K562 (cell line): Measurements from ENCODE around the gene ACSL5. TPM values are rescaled to one million over a fixed set of nuclear protein-coding genes. Genes with fewer than 3 reads are reported as not detected.
A peak's percentile ranks its signal among the peaks of the same experiment; 100 is the strongest.

Experiments
- ATAC-seq: fragments of 200-7000 bp; cut with Tn5 transposase; 3 replicates; pipeline ENCODE4 v1.9.1; 2020; ENCODE audit warnings: moderate library complexity
- BruUV-seq: library from RNA; stranded (reverse); fragments of 400-500 nt; replicated peaks from 2 replicates; lab custom pipeline; 2021; lab: Mats Ljungman, UMichigan
- CTCF ChIA-PET: fragments of 300-600 bp; formaldehyde crosslinking; extraction: SDS; loops from one replicate; lab custom pipeline; 2021; ENCODE audit warnings: low intra/inter-chr PET ratio; lab: Yijun Ruan, JAX
- POLR2A ChIA-PET: fragments of 300-600, 350-650 bp; sonication (Branson Sonifier 250); formaldehyde crosslinking; extraction: SDS; loops from one replicate; lab custom pipeline; 2021; ENCODE audit warnings: antibody characterized with exemption, inconsistent platforms; lab: Yijun Ruan, JAX
- DNase-seq, 4 experiments: peaks; one replicate each; pipeline versions ENCODE4 v3.0.0 to v3.0.0-alpha.2; 2011 to 2018; ENCODE audit warnings: low spot score in 3 of 4, mixed read lengths in 3 of 4; ENCODE audit errors: extremely low read depth in 1 of 4
- FAIRE-seq: peaks from 2 replicates; lab custom pipeline; 2011; peaks lifted over from hg19 to GRCh38; lab: Jason Lieb, UNC
- H2AFZ ChIP-seq: 2 replicates; pipeline ENCODE4 v1.6.0; 2011; ENCODE audit warnings: low read depth, low read length, control low read depth, inconsistent platforms
- H3K27ac ChIP-seq: fragments of 200-600 bp; 3 replicates; pipeline ENCODE4 v1.8.0; 2011; ENCODE audit warnings: low read depth, mild to moderate bottlenecking, control low read depth, inconsistent platforms, low read length, moderate library complexity, mixed read lengths; ENCODE audit errors: extremely low read depth
- H3K27me3 ChIP-seq, 2 experiments: fragments of 300-600 bp in 1 of 2; 2 replicates in 1 of 2; 3 replicates in 1 of 2; pipeline versions ENCODE4 v1.6.0 to v1.8.0; 2011; ENCODE audit warnings: inconsistent platforms in 2 of 2, low read length in 2 of 2, mild to moderate bottlenecking in 1 of 2, mixed read lengths in 1 of 2, moderate library complexity in 1 of 2; ENCODE audit not compliant: control insufficient read depth in 2 of 2, insufficient read depth in 2 of 2
- H3K36me3 ChIP-seq: fragments of 300-600 bp; 3 replicates; pipeline ENCODE4 v1.8.0; 2011; ENCODE audit warnings: mild to moderate bottlenecking, low read length, inconsistent platforms; ENCODE audit not compliant: control insufficient read depth, insufficient read depth
- H3K4me1 ChIP-seq, 2 experiments: fragments of 200-600 bp in 1 of 2; replicated peaks in 1 of 2; 2 replicates in 1 of 2; 3 replicates in 1 of 2; pipeline versions ENCODE4 v1.5.1 to v1.8.0; 2011; ENCODE audit warnings: inconsistent platforms in 2 of 2, low read length in 2 of 2, mild to moderate bottlenecking in 1 of 2, mixed read lengths in 1 of 2, moderate library complexity in 1 of 2; ENCODE audit not compliant: control insufficient read depth in 2 of 2, insufficient read depth in 2 of 2
- H3K4me2 ChIP-seq: 2 replicates; pipeline ENCODE4 v1.6.1; 2011; ENCODE audit warnings: low read length, control low read depth, inconsistent platforms, mixed read lengths; ENCODE audit not compliant: insufficient read depth
- H3K4me3 ChIP-seq: fragments of 200-600 bp; sonication (generic), shearing (Covaris generic); 2 replicates; pipeline ENCODE4 v1.5.1; 2016; ENCODE audit warnings: control low read depth, inconsistent platforms
- H3K79me2 ChIP-seq: fragments of 200-600 bp; 3 replicates; pipeline ENCODE4 v1.8.0; 2011; ENCODE audit warnings: low read length, inconsistent platforms; ENCODE audit not compliant: control insufficient read depth, insufficient read depth
- H3K9ac ChIP-seq, 2 experiments: 2 replicates each; pipeline versions ENCODE4 v1.6.0 to v1.6.1; 2011; ENCODE audit warnings: low read depth in 2 of 2, low read length in 2 of 2, control low read depth in 1 of 2, inconsistent platforms in 1 of 2, mild to moderate bottlenecking in 1 of 2, mixed read lengths in 1 of 2; ENCODE audit not compliant: insufficient read depth in 1 of 2
- H3K9me1 ChIP-seq: one replicate; pipeline ENCODE4 v1.6.0; 2011; ENCODE audit warnings: inconsistent platforms, mild to moderate bottlenecking, low read length, moderate library complexity; ENCODE audit not compliant: control insufficient read depth, insufficient read depth
- H3K9me3 ChIP-seq: replicated peaks from 2 replicates; pipeline ENCODE4 v1.5.1; 2011; ENCODE audit warnings: low read depth, low read length, inconsistent platforms; ENCODE audit not compliant: control insufficient read depth, insufficient read depth
- H4K20me1 ChIP-seq: replicated peaks from 2 replicates; pipeline ENCODE4 v1.6.1; 2011; ENCODE audit warnings: low read length, inconsistent platforms, mixed read lengths; ENCODE audit not compliant: control insufficient read depth, insufficient read depth
- RBM25 ChIP-seq: fragments of 200-400 bp; formaldehyde crosslinking; IDR thresholded peaks from 2 replicates; pipeline ENCODE4 v1.6.1; 2018; ENCODE audit warnings: low read length, low read depth, moderate library complexity; ENCODE audit not compliant: severe bottlenecking
- ZNF609 ChIP-seq: sonication (generic); formaldehyde crosslinking; IDR thresholded peaks from 2 replicates; pipeline ENCODE4 v1.8.1; 2023; ENCODE audit warnings: missing genetic modification reagents, mild to moderate bottlenecking, borderline replicate concordance
- WGBS: fragments of 100-300 bp; shearing (Covaris generic); methylation state at CpG from one replicate; pipeline ENCODE4 v1.1.6; 2016; ENCODE audit warnings: low coverage, mixed read lengths; ENCODE audit not compliant: insufficient coverage; ENCODE audit errors: missing lambda C conversion rate; 5-methylcytosine and 5-hydroxymethylcytosine counted together
- in situ Hi-C: fragments of 300-500 bp; cut with MboI; formaldehyde crosslinking; loops from 4 replicates; pipeline ENCODE4 v1.15.0; 2018; ENCODE audit warnings: inconsistent platforms, mixed read lengths
- intact Hi-C: fragments of 100-400 bp; cut with micrococcal nuclease; formaldehyde crosslinking; loops from 2 replicates; pipeline ENCODE4 v1.14.2; 2022
- polyA plus RNA-seq, 8 experiments: library from polyadenylated mRNA; depleted of rRNA in 4 of 8; stranded (reverse) in 5 of 8; unstranded in 3 of 8; fragments of >200 nt; fragmentation: Nextera tagmentation in 2 of 8; fragmentation: Illumina TruSeq in 1 of 8; extraction: Ambion mirVana in 2 of 8; extraction: Trizol in 1 of 8; gene quantifications; 2 replicates each; pipeline versions ENCODE4 v1.2.1 to v1.2.3, GENCODE V29; 2011 to 2014; ENCODE audit warnings: inconsistent platforms in 1 of 8, missing spikeins in 1 of 8
- total RNA-seq, 7 experiments: library from RNA; depleted of rRNA in 6 of 7; stranded (reverse); fragments of >200 nt in 6 of 7; fragmentation: Illumina TruSeq in 2 of 7; extraction: Trizol in 2 of 7; gene quantifications; 2 replicates each; pipeline versions ENCODE4 v1.2.1 to v1.2.3, GENCODE V29; 2011 to 2021; ENCODE audit warnings: low replicate concordance in 1 of 7

ACSL5 gene
- total and polyA plus RNA-seq, 9 of the 15 experiments (the other 6 are each of a cell fraction or from before 2014, with no cell fraction given) = 0.19 to 1.4 (median 0.55) TPM

GRCh38 chr10:112465299-112465883 lies 91.5 kb downstream of the ACSL5 start:
- 100% methylated on average over 3 of the region's 3 CpGs for WGBS
- Histone ChIP-seq H3K36me3 (peaks cover 27% of the 10 kb centered on the region; the same call in 2 of the 3 replicates), H3K4me2 (no peak overlapping the region), H3K4me3 (no peak overlapping the region), H3K27me3 (no peaks in the 10 kb centered on the region), H2AFZ (no peak overlapping the region), H3K9ac (no peak overlapping the region), H3K79me2 (no peaks in the 10 kb centered on the region), H3K4me1 (no peaks in the 10 kb centered on the region), H3K27ac (no peak overlapping the region), H3K9me1 (no peaks in the 10 kb centered on the region), H4K20me1 (no peaks in the 10 kb centered on the region), H3K9me3 (no peaks in the 10 kb centered on the region)
- DNase-seq (no peak), ATAC-seq (no peak), FAIRE-seq (no peak)
- POLR2A ChIA-PET = no interaction called here
- intact Hi-C loops (no loop called here), in situ Hi-C loops (no loop called here)
- BruUV-seq = no TSS peak
- CTCF ChIA-PET = no interaction called here
- TF ChIP-seq ZNF609 (no peak), RBM25 (peak; percentile 10)
